ENCODE data around the gene DMAC2L.
"Not testable (repeated sequence)": the region's sequence is repeated elsewhere in the genome, so short reads cannot be mapped to it uniquely, and the experiment has no call there.

DMAC2L gene

GRCh38 chr14:50311972-50312733 lies at the start of gene DMAC2L, which contains the start of gene L2HGDH:
Gene DMAC2L (plus strand): TSS chr14:50312324. CDS start chr14:50321488, 9,164 bp downstream.
Gene L2HGDH (minus strand): TSS chr14:50312229. CDS start chr14:50312150, 79 bp downstream.
- peak; percentile 64 to 73 for DNase-seq

DNA sequence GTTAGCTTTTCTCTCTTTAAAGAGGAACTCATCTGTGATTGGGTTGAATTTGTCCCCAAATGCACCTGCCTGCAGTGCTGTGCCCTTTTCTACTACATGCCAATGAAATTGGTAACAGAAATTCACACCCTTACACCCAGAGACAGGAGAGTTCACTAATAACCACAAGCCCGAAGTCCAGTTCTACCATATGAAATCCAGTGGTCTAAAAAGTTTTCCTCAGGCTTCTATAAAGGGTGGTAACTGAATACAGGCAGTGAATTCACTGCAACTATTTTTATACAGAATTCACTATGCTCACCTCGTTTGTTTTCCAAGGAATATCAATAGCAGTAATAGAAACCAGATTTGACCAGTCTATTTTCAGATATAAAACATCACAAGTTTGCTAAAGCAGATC lies 49.3 kb upstream of the DMAC2L start:
- DNase-seq, result no peak

DNA sequence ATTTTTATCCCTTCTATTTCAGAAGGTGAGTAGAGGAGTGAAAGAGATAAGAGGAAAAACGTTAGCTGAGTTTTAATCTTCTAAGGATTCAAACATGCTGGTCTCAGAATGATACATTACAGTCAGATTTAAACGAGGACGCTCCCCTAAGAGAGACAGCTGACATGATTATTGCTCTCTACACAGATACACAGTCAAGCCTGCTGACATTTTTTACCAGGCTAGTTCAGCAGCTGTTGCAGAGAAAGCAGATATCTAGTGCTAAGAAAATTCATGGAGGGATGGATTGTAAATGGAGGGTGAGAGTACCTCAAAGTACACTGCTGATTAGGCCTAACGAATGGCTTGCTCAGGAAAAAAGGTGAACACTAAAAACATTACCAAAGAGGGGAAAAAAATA lies 48.8 kb upstream of the DMAC2L start:
- no peak for DNase-seq

- DNase-seq, result no peak
Observed at GRCh38 chr14:50265029-50265428, 47.1 kb upstream of the DMAC2L start.

GRCh38 chr14:50270932-50271331 lies 41.2 kb upstream of the DMAC2L start:
- DNase-seq, result no peak

GRCh38 chr14:50272498-50272897 lies 39.6 kb upstream of the DMAC2L start:
- no peak for DNase-seq

- no peak for DNase-seq
Observed at GRCh38 chr14:50285861-50286260, 26.3 kb upstream of the DMAC2L start.

DNA sequence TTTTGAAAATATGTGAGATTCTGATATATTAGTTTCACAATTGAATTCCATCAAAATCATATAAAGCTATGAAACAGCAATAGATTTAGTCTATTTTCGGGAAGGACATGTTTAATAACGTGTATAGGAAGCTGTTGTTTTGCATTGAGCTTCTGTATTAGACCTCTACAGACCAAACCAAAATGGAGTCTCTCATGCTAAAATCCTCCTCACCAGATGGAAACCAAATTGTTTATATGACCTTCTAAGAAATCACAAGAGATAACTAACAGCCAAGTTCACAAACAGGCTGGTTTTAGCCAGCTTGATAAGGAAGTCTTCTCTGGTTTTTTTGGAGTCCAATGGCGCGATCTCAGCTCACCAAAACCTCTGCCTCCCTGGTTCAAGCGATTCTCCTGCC lies 24.0 kb upstream of the DMAC2L start:
- no peak for DNase-seq

DNA sequence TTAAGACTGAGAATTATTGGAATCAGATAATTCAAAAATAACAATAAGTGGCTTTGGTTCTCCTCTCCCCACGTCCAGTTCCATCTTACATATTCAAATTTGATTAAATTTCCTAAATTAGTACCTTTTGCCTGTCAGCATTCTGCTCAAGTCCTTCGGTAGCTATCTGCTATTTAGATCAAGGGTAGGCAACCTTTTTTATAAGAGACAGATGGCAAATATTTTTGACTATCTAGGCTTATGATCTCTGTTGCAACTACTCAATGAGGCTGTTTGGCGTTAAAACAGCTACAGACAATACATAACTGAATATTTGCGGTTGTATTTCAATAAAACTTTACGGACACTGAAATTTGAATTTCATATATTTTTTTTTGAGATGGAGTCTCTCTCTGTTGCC lies 21.8 kb upstream of the DMAC2L start:
- DNase-seq, result no peak

DNA sequence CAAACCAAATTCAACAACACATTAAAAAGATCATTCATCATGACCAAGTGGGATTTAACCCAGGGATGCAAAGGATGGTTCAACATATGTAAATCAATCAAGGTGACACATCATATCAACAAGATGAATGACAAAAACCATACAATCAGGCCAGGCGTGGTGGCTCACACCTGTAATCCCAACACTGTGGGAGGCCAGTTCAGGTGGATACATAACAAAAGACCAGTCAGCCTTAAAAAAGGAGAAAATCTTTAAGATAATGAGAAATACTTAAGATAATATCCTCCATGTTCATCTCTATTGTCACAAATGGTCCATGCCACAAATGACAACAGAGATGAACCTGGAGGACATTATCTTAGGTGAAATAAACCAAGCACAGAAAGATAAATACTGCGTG lies 12.5 kb upstream of the DMAC2L start:
- DNase-seq, result no peak

- DNase-seq, result no peak
Observed at GRCh38 chr14:50301914-50302313, 10.2 kb upstream of the DMAC2L start.

- DNase-seq, result no peak
Observed at GRCh38 chr14:50303744-50304471, 8.2 kb upstream of the DMAC2L start.

- DNase-seq, result no peak
Observed at GRCh38 chr14:50308363-50308915, 3.7 kb upstream of the DMAC2L start.

DNA sequence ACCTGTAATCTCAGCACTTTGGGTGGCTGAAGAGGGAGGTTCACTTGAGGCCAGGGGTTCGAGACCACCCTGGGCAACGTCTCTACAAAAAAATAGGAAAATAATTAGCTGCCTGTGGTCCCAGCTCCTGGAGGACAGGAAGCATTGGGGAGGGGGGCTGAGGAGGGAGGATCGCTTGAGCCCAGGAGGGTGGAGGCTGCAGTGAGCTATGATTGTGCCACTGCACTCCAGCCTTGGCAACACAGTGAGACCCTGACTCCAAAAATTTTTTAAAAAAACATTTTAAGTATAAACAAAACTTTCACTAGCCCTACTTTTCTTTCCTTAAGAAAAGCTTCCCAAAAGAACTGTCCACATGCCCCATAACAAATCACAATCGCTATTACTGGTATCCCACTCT lies 1.7 kb upstream of the DMAC2L start:
- DNase-seq, result no peak

- DNase-seq, result no peak
Observed at GRCh38 chr14:50311337-50311971, 670 bp upstream of the DMAC2L start.

DNA sequence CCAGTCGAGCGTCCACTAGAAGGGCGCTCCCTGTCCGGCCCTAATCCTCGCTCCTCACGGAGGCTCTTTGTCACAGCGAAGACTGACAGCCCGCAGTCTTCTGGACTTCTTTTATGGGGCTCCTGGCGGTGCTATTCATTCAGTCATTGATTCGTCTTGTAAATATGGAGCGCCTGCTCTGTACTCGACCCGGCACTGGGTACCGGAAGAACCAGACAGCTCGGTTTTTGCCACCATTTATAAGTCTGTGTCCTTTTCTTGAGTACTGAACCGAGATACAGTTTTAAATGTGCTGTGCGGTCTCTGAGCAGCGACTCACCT lies 570 bp downstream of the DMAC2L start:
- no peak for DNase-seq

- not testable (repeated sequence) for DNase-seq
Observed at GRCh38 chr14:50314098-50314497, 2.0 kb downstream of the DMAC2L start.

- peak in 1 of 2 experiments; percentile 1 for DNase-seq
Observed at GRCh38 chr14:50318031-50318626, 6.0 kb downstream of the DMAC2L start.

GRCh38 chr14:50319293-50319692 lies 7.2 kb downstream of the DMAC2L start:
- DNase-seq, result no peak

DNA sequence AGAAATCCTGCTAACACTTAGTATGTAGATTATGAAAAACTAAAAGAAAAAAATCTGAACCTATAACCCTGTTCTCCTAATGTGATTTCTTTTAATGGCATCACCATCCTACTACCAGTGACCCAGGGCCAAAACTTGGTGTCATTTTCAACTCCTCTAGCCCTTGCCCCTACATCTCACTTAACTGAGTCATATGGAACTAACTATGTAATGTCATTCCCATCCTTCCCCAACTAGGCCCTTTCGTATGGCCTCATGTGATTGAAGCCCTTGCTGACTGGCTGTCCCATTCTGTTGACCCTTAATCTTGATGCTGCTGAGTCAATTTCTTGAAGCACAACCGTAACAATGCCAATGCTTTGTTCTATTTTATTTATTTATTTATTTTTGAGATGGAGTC lies 7.6 kb downstream of the DMAC2L start:
- DNase-seq, result no peak

DNA sequence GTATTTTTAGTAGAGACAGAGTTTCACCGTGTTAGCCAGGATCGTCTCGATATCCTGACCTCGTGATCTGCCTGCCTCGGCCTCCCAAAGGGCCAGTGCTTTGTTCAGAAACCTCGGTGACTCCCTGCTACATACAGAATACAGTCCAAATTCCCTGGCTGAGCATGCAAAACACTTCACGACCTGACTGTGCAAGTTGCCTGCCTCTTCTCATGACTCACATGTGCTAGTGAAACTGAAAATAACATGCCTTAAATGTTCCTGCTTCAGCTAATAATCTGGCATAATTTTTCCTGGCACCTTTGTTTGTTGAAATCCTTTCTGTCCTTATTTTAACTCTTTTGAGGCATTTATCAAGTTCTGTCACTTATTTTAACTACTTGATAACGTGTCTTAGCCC lies 8.2 kb downstream of the DMAC2L start:
- DNase-seq, result no peak

- peak in 1 of 2 experiments; percentile 64 for DNase-seq
Observed at GRCh38 chr14:50321009-50321660, 9.0 kb downstream of the DMAC2L start.

DNA sequence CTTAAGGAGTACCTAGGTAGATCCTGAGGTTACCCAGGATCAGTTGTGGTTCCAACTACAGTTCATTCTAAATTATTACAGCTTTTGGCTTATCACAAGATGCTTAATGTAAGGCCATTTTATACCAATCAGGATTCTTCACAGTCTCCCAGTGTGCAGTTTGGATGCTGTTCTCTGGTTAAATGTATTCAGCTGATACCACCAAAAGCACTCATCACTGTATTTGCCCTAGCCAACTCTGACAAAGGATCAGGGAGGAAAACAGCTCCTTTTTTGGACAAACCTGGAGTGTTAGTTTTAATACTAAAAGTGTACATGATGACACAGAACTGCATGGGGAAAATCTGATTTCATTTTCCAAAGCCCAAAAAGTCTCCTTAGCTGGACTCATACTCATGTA lies 19.5 kb downstream of the DMAC2L start:
- DNase-seq, result no peak

Measured in cerebellar nuclear complex (tissue), 1 donor.